ENCODE data around the gene SPTSSA.
"Not testable (repeated sequence)": the region's sequence is repeated elsewhere in the genome, so short reads cannot be mapped to it uniquely, and the experiment has no call there.

The SPTSSA gene

DNA sequence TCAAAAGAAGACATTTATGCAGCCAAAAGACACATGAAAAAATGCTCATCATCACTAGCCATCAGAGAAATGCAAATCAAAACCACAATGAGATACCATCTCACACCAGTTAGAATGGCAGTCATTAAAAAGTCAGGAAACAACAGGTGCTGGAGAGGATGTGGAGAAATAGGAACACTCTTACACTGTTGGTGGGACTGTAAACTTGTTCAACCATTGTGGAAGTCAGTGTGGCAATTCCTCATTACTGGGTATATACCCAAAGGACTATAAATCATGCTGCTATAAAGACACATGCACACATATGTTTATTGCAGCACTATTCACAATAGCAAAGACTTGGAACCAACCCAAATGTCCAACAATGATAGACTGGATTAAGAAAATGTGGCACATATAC lies 76.2 kb downstream of the SPTSSA start:
- not testable (repeated sequence) for H3K4me3 ChIP-seq (ENCODE audit: low read length); H3K36me3 ChIP-seq (ENCODE audit: control insufficient read depth, insufficient read depth, low read length, severe bottlenecking); H3K27me3 ChIP-seq (replicated peaks; ENCODE audit: control insufficient read depth, insufficient read depth, low read length); H3K9ac ChIP-seq (ENCODE audit: low read length); H3K4me1 ChIP-seq (ENCODE audit: control insufficient read depth, insufficient read depth, low read length); DNase-seq (ENCODE audit: low read depth); H3K9me3 ChIP-seq (ENCODE audit: control insufficient read depth, low read length)

DNA sequence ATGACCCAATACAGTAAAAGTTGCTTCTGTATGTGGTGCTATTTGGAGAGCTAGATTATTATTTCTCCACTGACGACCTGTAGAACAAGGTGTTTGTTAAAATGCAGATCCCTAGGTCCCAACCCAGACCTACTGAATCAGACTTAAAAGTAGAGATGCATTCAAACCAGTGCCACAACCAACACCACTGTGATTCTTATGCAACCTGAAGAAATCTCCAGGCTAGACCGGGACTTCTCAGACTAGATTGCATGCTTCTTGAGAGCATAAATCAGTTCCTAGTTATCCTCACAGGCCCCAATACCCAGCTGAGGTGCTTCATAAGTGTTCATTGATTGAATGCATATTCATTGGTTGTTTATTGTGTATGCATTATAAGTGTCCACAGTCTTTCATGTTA lies 78.2 kb downstream of the SPTSSA start:
- Histone ChIP-seq H3K27me3 (replicated peaks; ENCODE audit: control insufficient read depth, insufficient read depth, low read length) (peaks cover 11% of the 10 kb centered on the region), H3K9ac (ENCODE audit: low read length) (no peak overlapping the region), H3K36me3 (ENCODE audit: control insufficient read depth, insufficient read depth, low read length, severe bottlenecking) (no peaks in the 10 kb centered on the region), H3K4me3 (ENCODE audit: low read length) (no peak overlapping the region), H3K4me1 (ENCODE audit: control insufficient read depth, insufficient read depth, low read length) (peaks cover 6% of the 10 kb centered on the region), H3K9me3 (ENCODE audit: control insufficient read depth, low read length) (no peaks in the 10 kb centered on the region)
- no peak for DNase-seq (ENCODE audit: low read depth)

Data from adipocyte (in vitro differentiated cells).